ENCODE measurements around the gene KMT5C.

Gene KMT5C

GRCh38 chr19:55377356-55378131, 37.9 kb downstream of the KMT5C start:
- in situ Hi-C loops (cut with HindIII; ENCODE audit: low pct_ligation_motif_present, low pct_unique_long_range_greater_than_20kb, low sequenced_read_pairs): no loop called here
- no peak for DNase-seq

- in situ Hi-C loops (cut with HindIII; ENCODE audit: low pct_ligation_motif_present, low pct_unique_long_range_greater_than_20kb, low sequenced_read_pairs): no loop called here
Measured at GRCh38 chr19:55379174-55379573, 39.5 kb downstream of the KMT5C start.

GRCh38 chr19:55382013-55382412, 42.3 kb downstream of the KMT5C start:
- DNase-seq: no peak
- in situ Hi-C loops (cut with HindIII; ENCODE audit: low pct_ligation_motif_present, low pct_unique_long_range_greater_than_20kb, low sequenced_read_pairs): no loop called here

More at GRCh38 chr19:55379174-55379573, 39.5 kb downstream of the KMT5C start:
- no peak for DNase-seq

- no peak for DNase-seq
- in situ Hi-C loops (cut with HindIII; ENCODE audit: low pct_ligation_motif_present, low pct_unique_long_range_greater_than_20kb, low sequenced_read_pairs): no loop called here
Measured at GRCh38 chr19:55382522-55383054, 42.9 kb downstream of the KMT5C start.

DNA sequence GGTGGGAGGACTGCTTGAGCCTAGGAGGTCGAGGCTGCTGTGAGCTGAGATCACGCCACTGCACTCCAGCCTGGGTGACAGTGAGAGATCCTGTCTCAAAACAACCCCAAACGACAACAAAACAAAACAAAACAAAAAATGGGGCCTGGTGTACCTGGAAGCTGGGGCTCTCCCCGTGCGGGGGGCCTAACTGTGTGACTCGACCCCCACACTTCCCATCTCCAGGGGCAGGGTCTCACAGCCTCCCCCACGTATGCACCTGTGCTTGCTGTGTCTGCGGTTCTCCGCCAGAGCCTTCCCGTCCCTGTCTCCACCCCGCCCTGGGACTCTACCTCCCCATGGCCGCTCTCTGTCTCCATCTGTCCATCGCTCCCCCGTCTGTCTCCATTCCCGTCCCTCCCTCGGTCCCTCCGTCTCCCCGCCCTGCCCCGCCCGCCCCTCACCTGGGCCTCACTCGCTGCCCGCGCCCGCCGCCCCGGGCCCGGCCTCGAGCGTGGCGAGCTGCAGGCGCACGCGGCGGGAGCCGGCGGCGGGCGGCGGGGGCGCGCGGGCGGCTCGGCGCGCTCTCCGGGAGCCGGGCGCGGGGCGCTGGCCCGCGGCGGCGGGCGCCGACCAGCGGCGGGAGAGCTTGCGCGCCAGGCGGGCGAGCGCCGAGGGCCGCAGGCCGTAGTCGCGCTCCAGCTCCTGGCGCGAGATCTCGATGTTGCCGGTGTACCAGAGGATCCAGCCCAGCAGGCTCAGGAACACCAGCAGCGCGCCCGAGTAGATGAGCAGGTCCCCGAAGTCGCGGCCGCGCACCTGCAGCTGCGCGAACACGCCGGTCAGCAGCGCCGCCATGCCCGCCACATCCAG, 43.8 kb downstream of the KMT5C start:
- DNase-seq: peak; percentile 70
- in situ Hi-C loops (cut with HindIII; ENCODE audit: low pct_ligation_motif_present, low pct_unique_long_range_greater_than_20kb, low sequenced_read_pairs): no loop called here

GRCh38 chr19:55384131-55384919, 44.6 kb downstream of the KMT5C start, which contains the start of gene TMEM238:
TMEM238 (minus strand) TSS chr19:55384292; CDS start chr19:55384259, 33 bp downstream.
- DNase-seq: no peak
- in situ Hi-C loops (cut with HindIII; ENCODE audit: low pct_ligation_motif_present, low pct_unique_long_range_greater_than_20kb, low sequenced_read_pairs): no loop called here

DNA sequence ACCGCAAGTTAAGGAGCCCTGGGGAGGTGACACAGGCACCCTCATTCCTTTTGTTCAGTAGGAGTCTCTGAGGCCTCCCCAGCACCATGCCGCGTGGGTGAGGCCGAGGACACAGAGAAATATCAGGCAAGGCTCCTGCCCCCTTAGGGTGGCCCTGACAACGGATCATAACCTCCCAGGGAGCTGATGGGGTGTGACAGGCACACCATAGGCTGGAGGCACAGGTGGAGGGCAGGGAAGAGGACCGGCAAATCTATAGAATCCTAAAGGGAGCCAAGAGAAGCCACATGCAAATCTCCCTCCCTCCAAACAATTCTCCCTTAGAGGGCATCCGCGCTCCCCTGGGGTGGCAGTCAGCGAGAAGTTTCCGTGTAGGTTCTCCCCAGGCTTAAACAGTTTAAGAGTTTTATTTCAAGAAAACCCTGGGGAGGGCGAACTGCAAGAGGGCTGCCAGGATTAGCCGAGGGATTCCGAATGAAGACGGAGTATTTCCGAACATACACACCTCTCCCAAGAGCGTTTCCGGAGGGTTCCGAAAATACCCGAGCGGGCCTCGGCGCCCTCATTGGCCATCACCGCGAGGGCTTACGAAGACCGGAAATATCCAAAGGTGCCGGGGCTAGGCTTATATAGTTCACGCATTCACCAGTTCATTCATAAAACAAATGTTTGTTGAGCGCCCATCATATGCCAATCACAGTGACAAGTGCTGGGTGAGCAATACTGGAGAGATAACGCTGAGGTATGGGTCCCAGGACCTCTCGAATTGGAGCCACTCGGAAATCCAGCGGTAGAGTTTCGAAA, 45.4 kb downstream of the KMT5C start:
- peak; percentile 94 for DNase-seq
- in situ Hi-C loops (cut with HindIII; ENCODE audit: low pct_ligation_motif_present, low pct_unique_long_range_greater_than_20kb, low sequenced_read_pairs): no loop called here

- peak; percentile 98 for DNase-seq
- in situ Hi-C loops (cut with HindIII; ENCODE audit: low pct_ligation_motif_present, low pct_unique_long_range_greater_than_20kb, low sequenced_read_pairs): no loop called here
Measured at GRCh38 chr19:55385724-55386492, 46.2 kb downstream of the KMT5C start, which contains the start of gene RPL28. RPL28 (plus strand) TSS chr19:55385932; CDS start chr19:55386358, 426 bp downstream.

GRCh38 chr19:55386493-55386971, 46.9 kb downstream of the KMT5C start:
- in situ Hi-C loops (cut with HindIII; ENCODE audit: low pct_ligation_motif_present, low pct_unique_long_range_greater_than_20kb, low sequenced_read_pairs): no loop called here
- no peak for DNase-seq

DNA sequence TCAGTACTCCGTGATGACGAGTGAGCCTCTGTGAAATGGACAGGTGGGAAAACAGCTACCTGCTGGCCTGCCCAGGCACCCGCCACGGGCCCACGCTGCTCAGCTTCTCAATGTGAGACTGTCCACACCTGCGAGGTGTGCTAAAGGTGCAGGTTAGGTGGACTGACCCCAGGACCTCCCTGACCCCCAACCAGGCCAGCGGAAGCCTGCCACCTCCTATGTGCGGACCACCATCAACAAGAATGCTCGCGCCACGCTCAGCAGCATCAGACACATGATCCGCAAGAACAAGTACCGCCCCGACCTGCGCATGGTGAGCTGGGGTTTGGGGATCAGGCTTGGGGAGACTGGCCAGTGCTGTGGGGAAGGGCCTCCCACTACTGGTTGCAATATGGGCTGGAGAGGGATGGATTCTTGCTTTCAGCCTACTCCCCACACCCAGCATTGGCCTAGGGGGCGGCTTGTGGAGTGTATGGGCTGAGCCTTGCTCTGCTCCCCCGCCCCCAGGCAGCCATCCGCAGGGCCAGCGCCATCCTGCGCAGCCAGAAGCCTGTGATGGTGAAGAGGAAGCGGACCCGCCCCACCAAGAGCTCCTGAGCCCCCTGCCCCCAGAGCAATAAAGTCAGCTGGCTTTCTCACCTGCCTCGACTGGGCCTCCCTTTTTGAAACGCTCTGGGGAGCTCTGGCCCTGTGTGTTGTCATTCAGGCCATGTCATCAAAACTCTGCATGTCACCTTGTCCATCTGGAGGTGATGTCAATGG, 48.2 kb downstream of the KMT5C start:
- in situ Hi-C loops (cut with HindIII; ENCODE audit: low pct_ligation_motif_present, low pct_unique_long_range_greater_than_20kb, low sequenced_read_pairs): no loop called here
- no peak for DNase-seq

GRCh38 chr19:55389386-55390317, 50.0 kb downstream of the KMT5C start:
- in situ Hi-C loops (cut with HindIII; ENCODE audit: low pct_ligation_motif_present, low pct_unique_long_range_greater_than_20kb, low sequenced_read_pairs): no loop called here
- DNase-seq: no peak

DNA sequence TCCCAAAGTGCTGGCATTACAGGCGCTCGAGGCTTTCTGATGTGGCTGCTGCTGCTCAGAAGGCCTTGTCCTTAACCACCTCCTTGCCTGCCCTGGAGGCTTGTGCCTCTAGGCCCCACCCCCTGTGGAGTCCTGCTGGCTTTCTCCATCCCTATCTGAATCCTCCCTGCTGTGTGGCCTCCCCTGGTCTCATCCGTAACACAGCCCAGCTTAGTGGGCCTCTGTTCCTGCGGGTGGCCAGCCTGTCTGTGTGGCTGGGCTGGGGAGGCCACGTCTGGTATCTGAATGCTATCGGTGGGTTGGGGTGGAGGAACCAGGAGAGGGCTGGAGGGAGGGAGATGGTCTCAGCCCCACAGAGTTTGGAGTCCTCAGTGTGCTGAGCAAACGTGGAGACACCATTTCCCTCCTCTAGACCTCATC, 50.8 kb downstream of the KMT5C start:
- in situ Hi-C loops (cut with HindIII; ENCODE audit: low pct_ligation_motif_present, low pct_unique_long_range_greater_than_20kb, low sequenced_read_pairs): no loop called here
- DNase-seq: no peak

DNA sequence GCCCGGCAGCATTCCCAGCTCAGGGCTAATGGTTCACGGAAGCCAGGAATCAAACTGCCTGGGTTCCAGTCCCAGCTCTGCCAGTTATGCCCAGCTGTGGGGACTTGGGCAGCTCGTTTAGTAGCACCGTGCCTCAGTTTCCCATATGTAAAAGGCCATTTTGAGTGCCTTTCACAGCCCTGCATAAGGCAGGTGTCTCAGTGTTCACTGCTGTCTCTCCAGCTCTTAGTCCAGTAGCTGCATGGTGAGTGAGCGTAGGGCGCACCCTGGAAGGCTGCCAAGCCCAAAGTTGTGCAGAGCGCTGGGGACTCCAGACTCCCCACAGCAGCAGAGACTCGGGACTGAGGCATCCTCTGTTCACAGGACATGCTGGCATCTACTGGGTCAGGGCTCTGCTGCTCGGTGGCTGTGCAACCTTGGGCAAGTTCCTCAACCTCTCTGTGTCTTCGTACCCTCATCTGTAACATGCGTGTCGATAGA, 51.6 kb downstream of the KMT5C start:
- no peak for DNase-seq
- in situ Hi-C loops (cut with HindIII; ENCODE audit: low pct_ligation_motif_present, low pct_unique_long_range_greater_than_20kb, low sequenced_read_pairs): no loop called here

- no peak for DNase-seq
- in situ Hi-C loops (cut with HindIII; ENCODE audit: low pct_ligation_motif_present, low pct_unique_long_range_greater_than_20kb, low sequenced_read_pairs): no loop called here
Measured at GRCh38 chr19:55391702-55392615, 52.3 kb downstream of the KMT5C start.
